K562 (cell line): ENCODE measurements around the gene SPIC. TPM values are rescaled to one million over a fixed set of nuclear protein-coding genes. Genes with fewer than 3 reads are reported as not detected.

Source experiments
- ATAC-seq: fragments of 200-7000 bp; cut with Tn5 transposase; 3 replicates; pipeline ENCODE4 v1.9.1; 2020; ENCODE audit warnings: moderate library complexity
- BruUV-seq: library from RNA; stranded (reverse); fragments of 400-500 nt; replicated peaks from 2 replicates; lab custom pipeline; 2021; lab: Mats Ljungman, UMichigan
- CTCF ChIA-PET: fragments of 300-600 bp; formaldehyde crosslinking; extraction: SDS; loops from one replicate; lab custom pipeline; 2021; ENCODE audit warnings: low intra/inter-chr PET ratio; lab: Yijun Ruan, JAX
- POLR2A ChIA-PET: fragments of 300-600, 350-650 bp; sonication (Branson Sonifier 250); formaldehyde crosslinking; extraction: SDS; loops from one replicate; lab custom pipeline; 2021; ENCODE audit warnings: antibody characterized with exemption, inconsistent platforms; lab: Yijun Ruan, JAX
- DNase-seq, 4 experiments: peaks; one replicate each; pipeline versions ENCODE4 v3.0.0 to v3.0.0-alpha.2; 2011 to 2018; ENCODE audit warnings: low spot score in 3 of 4, mixed read lengths in 3 of 4; ENCODE audit errors: extremely low read depth in 1 of 4
- FAIRE-seq: peaks from 2 replicates; lab custom pipeline; 2011; peaks lifted over from hg19 to GRCh38; lab: Jason Lieb, UNC
- H2AFZ ChIP-seq: 2 replicates; pipeline ENCODE4 v1.6.0; 2011; ENCODE audit warnings: low read depth, low read length, control low read depth, inconsistent platforms
- H3K27ac ChIP-seq: fragments of 200-600 bp; 3 replicates; pipeline ENCODE4 v1.8.0; 2011; ENCODE audit warnings: low read depth, mild to moderate bottlenecking, control low read depth, inconsistent platforms, low read length, moderate library complexity, mixed read lengths; ENCODE audit errors: extremely low read depth
- H3K27me3 ChIP-seq, 2 experiments: fragments of 300-600 bp in 1 of 2; 2 replicates in 1 of 2; 3 replicates in 1 of 2; pipeline versions ENCODE4 v1.6.0 to v1.8.0; 2011; ENCODE audit warnings: inconsistent platforms in 2 of 2, low read length in 2 of 2, mild to moderate bottlenecking in 1 of 2, mixed read lengths in 1 of 2, moderate library complexity in 1 of 2; ENCODE audit not compliant: control insufficient read depth in 2 of 2, insufficient read depth in 2 of 2
- H3K36me3 ChIP-seq: fragments of 300-600 bp; 3 replicates; pipeline ENCODE4 v1.8.0; 2011; ENCODE audit warnings: mild to moderate bottlenecking, low read length, inconsistent platforms; ENCODE audit not compliant: control insufficient read depth, insufficient read depth
- H3K4me1 ChIP-seq, 2 experiments: fragments of 200-600 bp in 1 of 2; replicated peaks in 1 of 2; 2 replicates in 1 of 2; 3 replicates in 1 of 2; pipeline versions ENCODE4 v1.5.1 to v1.8.0; 2011; ENCODE audit warnings: inconsistent platforms in 2 of 2, low read length in 2 of 2, mild to moderate bottlenecking in 1 of 2, mixed read lengths in 1 of 2, moderate library complexity in 1 of 2; ENCODE audit not compliant: control insufficient read depth in 2 of 2, insufficient read depth in 2 of 2
- H3K4me2 ChIP-seq: 2 replicates; pipeline ENCODE4 v1.6.1; 2011; ENCODE audit warnings: low read length, control low read depth, inconsistent platforms, mixed read lengths; ENCODE audit not compliant: insufficient read depth
- H3K4me3 ChIP-seq: fragments of 200-600 bp; sonication (generic), shearing (Covaris generic); 2 replicates; pipeline ENCODE4 v1.5.1; 2016; ENCODE audit warnings: control low read depth, inconsistent platforms
- H3K79me2 ChIP-seq: fragments of 200-600 bp; 3 replicates; pipeline ENCODE4 v1.8.0; 2011; ENCODE audit warnings: low read length, inconsistent platforms; ENCODE audit not compliant: control insufficient read depth, insufficient read depth
- H3K9ac ChIP-seq, 2 experiments: 2 replicates each; pipeline versions ENCODE4 v1.6.0 to v1.6.1; 2011; ENCODE audit warnings: low read depth in 2 of 2, low read length in 2 of 2, control low read depth in 1 of 2, inconsistent platforms in 1 of 2, mild to moderate bottlenecking in 1 of 2, mixed read lengths in 1 of 2; ENCODE audit not compliant: insufficient read depth in 1 of 2
- H3K9me1 ChIP-seq: one replicate; pipeline ENCODE4 v1.6.0; 2011; ENCODE audit warnings: inconsistent platforms, mild to moderate bottlenecking, low read length, moderate library complexity; ENCODE audit not compliant: control insufficient read depth, insufficient read depth
- H3K9me3 ChIP-seq: replicated peaks from 2 replicates; pipeline ENCODE4 v1.5.1; 2011; ENCODE audit warnings: low read depth, low read length, inconsistent platforms; ENCODE audit not compliant: control insufficient read depth, insufficient read depth
- H4K20me1 ChIP-seq: replicated peaks from 2 replicates; pipeline ENCODE4 v1.6.1; 2011; ENCODE audit warnings: low read length, inconsistent platforms, mixed read lengths; ENCODE audit not compliant: control insufficient read depth, insufficient read depth
- C11orf30 ChIP-seq: fragments of 450-650 bp; IDR thresholded peaks from 2 replicates; pipeline ENCODE4 v1.6.1; 2016; ENCODE audit warnings: low read depth, mild to moderate bottlenecking
- MBD2 ChIP-seq: sonication (generic); IDR thresholded peaks from 2 replicates; pipeline ENCODE4 v1.6.1; 2016; ENCODE audit warnings: low read depth, borderline replicate concordance
- RAD51 ChIP-seq: fragments of 450-650 bp; IDR thresholded peaks from 2 replicates; pipeline ENCODE4 v1.7.1; 2016; ENCODE audit warnings: low read depth, mild to moderate bottlenecking, borderline replicate concordance
- RB1 ChIP-seq: fragments of 450-650 bp; IDR thresholded peaks from 2 replicates; pipeline ENCODE4 v1.6.1; 2017; ENCODE audit warnings: low read depth, mild to moderate bottlenecking
- RBM14 ChIP-seq: fragments of 200-400 bp; formaldehyde crosslinking; IDR thresholded peaks from 2 replicates; pipeline ENCODE4 v1.6.1; 2018; ENCODE audit warnings: low read depth, mild to moderate bottlenecking, low read length, moderate library complexity, borderline replicate concordance; ENCODE audit not compliant: insufficient read depth
- SRSF3 ChIP-seq: fragments of 200-400 bp; formaldehyde crosslinking; IDR thresholded peaks from 2 replicates; pipeline ENCODE4 v1.6.1; 2016; ENCODE audit warnings: mild to moderate bottlenecking, low read length, moderate library complexity; ENCODE audit not compliant: insufficient read depth
- TFAM ChIP-seq: fragments of 250-450 bp; sonication (Bioruptor Pico); conservative IDR thresholded peaks from 2 replicates; pipeline ENCODE4 v1.5.0; 2021; ENCODE audit warnings: mild to moderate bottlenecking, moderate library complexity
- XRCC5 ChIP-seq: fragments of 200-400 bp; formaldehyde crosslinking; IDR thresholded peaks from 2 replicates; pipeline ENCODE4 v1.6.1; 2017; ENCODE audit warnings: low read depth, mild to moderate bottlenecking, low read length
- ZBTB33 ChIP-seq: sonication (generic); formaldehyde crosslinking; IDR thresholded peaks from 2 replicates; pipeline ENCODE4 v1.8.1; 2023; ENCODE audit warnings: mild to moderate bottlenecking, missing genetic modification reagents
- ZBTB8A ChIP-seq: fragments of 450-650 bp; IDR thresholded peaks from 2 replicates; pipeline ENCODE4 v1.6.1; 2018; ENCODE audit warnings: mild to moderate bottlenecking, moderate library complexity; ENCODE audit not compliant: partially characterized antibody
- ZFP91 ChIP-seq: sonication (generic); formaldehyde crosslinking; IDR thresholded peaks from 2 replicates; pipeline ENCODE4 v1.8.0; 2022; ENCODE audit warnings: mild to moderate bottlenecking, missing genetic modification reagents
- ZNF239 ChIP-seq: fragments of 250-450 bp; sonication (Bioruptor Pico); IDR thresholded peaks from 2 replicates; pipeline ENCODE4 v1.4.0; 2020; ENCODE audit warnings: mild to moderate bottlenecking
- ZNF764 ChIP-seq: fragments of 250-450 bp; sonication (Bioruptor Pico); IDR thresholded peaks from 2 replicates; pipeline ENCODE4 v1.4.0; 2020; ENCODE audit warnings: low read depth, mild to moderate bottlenecking, moderate library complexity
- WGBS: fragments of 100-300 bp; shearing (Covaris generic); methylation state at CpG from one replicate; pipeline ENCODE4 v1.1.6; 2016; ENCODE audit warnings: low coverage, mixed read lengths; ENCODE audit not compliant: insufficient coverage; ENCODE audit errors: missing lambda C conversion rate; 5-methylcytosine and 5-hydroxymethylcytosine counted together
- in situ Hi-C: fragments of 300-500 bp; cut with MboI; formaldehyde crosslinking; loops from 4 replicates; pipeline ENCODE4 v1.15.0; 2018; ENCODE audit warnings: inconsistent platforms, mixed read lengths
- intact Hi-C: fragments of 100-400 bp; cut with micrococcal nuclease; formaldehyde crosslinking; loops from 2 replicates; pipeline ENCODE4 v1.14.2; 2022
- polyA plus RNA-seq, 8 experiments: library from polyadenylated mRNA; depleted of rRNA in 4 of 8; stranded (reverse) in 5 of 8; unstranded in 3 of 8; fragments of >200 nt; fragmentation: Nextera tagmentation in 2 of 8; fragmentation: Illumina TruSeq in 1 of 8; extraction: Ambion mirVana in 2 of 8; extraction: Trizol in 1 of 8; gene quantifications; 2 replicates each; pipeline versions ENCODE4 v1.2.1 to v1.2.3, GENCODE V29; 2011 to 2014; ENCODE audit warnings: inconsistent platforms in 1 of 8, missing spikeins in 1 of 8
- total RNA-seq, 7 experiments: library from RNA; depleted of rRNA in 6 of 7; stranded (reverse); fragments of >200 nt in 6 of 7; fragmentation: Illumina TruSeq in 2 of 7; extraction: Trizol in 2 of 7; gene quantifications; 2 replicates each; pipeline versions ENCODE4 v1.2.1 to v1.2.3, GENCODE V29; 2011 to 2021; ENCODE audit warnings: low replicate concordance in 1 of 7

SPIC gene
- total and polyA plus RNA-seq, 9 of the 15 experiments (the other 6 are each of a cell fraction or from before 2014, with no cell fraction given), result not detected

- no peak overlapping the region for H2AFZ ChIP-seq
- H3K4me1 ChIP-seq, result no peaks in the 10 kb centered on the region; a peak in 1 of 5 replicates
- H3K9me3 ChIP-seq, result no peaks in the 10 kb centered on the region
- ATAC-seq (no peak), DNase-seq (no peak), FAIRE-seq (no peak)
- H3K4me3 ChIP-seq, result no peak overlapping the region
- H3K36me3 ChIP-seq, result no peaks in the 10 kb centered on the region
- intact Hi-C loops, result no loop called here
- in situ Hi-C loops, result no loop called here
- H3K9me1 ChIP-seq, result no peaks in the 10 kb centered on the region
- ChIA-PET POLR2A (interaction anchor here (0.6 kb wide), 1 partner anchor 335 kb away, joined by 4 read pairs; no protein-coding TSS in a partner anchor), CTCF (no interaction called here)
- no peaks in the 10 kb centered on the region for H3K79me2 ChIP-seq
- no peak overlapping the region for H3K9ac ChIP-seq
- no peaks in the 10 kb centered on the region; a peak in 1 of 5 replicates for H3K27me3 ChIP-seq
- no peak for TF ChIP-seq ZBTB8A
- TF ChIP-seq TFAM (CRISPR knock-in tag), result no peak
- TF ChIP-seq ZNF764 (CRISPR knock-in tag), result no peak
- no peak for TF ChIP-seq MBD2
- no peak for TF ChIP-seq ZNF239
- no peak for TF ChIP-seq RAD51
- TF ChIP-seq XRCC5, result no peak
- no peak for TF ChIP-seq ZBTB33 (CRISPR knock-in tag)
- TF ChIP-seq RBM14, result no peak
- no peak for TF ChIP-seq ZFP91
- TF ChIP-seq C11orf30, result no peak
- TF ChIP-seq SRSF3, result no peak
- no peak for TF ChIP-seq RB1
- BruUV-seq, result no TSS peak
- no peak overlapping the region for H3K4me2 ChIP-seq
- H4K20me1 ChIP-seq, result no peaks in the 10 kb centered on the region
- WGBS, result 0% methylated on average over 2 of the region's 2 CpGs
- H3K27ac ChIP-seq, result no peak overlapping the region
These were observed 13.3 kb downstream of the SPIC start for GRCh38 chr12:101488469-101488868.
